AG10803 (cell line): ENCODE results near the gene EIF1AD.
A peak's percentile ranks its signal among the peaks of the same experiment; 100 is the strongest.

ENCODE experiments used
- DNase-seq: peaks from one replicate; pipeline ENCODE4 v3.0.0; 2010; ENCODE audit warnings: low read depth
- H3K4me3 ChIP-seq: 2 replicates; pipeline ENCODE4 v1.5.1; 2011; ENCODE audit warnings: mild to moderate bottlenecking, low read length, control low read depth
- TF ChIP-seq, protein P1 (sequence below): conservative IDR thresholded peaks from 2 replicates; pipeline ENCODE4 v1.5.1; 2011; ENCODE audit warnings: mild to moderate bottlenecking, low read length, control low read depth, inconsistent platforms

EIF1AD gene

DNA sequence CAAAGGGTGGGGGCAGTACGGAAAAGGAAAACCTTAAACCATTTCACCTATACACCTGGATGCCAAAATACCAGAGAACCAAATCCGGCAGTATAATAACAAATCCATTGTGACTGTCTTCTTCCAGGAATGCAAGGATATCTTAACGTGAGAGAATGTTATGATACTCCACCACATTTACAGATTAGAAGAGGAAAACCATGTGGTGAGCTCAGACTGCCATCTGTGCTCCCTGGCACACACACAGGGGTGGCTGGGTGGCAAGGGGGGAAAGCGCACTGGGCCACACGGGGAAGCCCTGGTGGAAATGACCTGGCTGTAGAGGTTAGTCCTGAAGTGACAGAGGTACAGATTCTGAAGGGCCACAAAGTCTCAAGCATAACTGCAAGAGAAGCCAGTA is 9.9 kb downstream of the EIF1AD start:
- DNase-seq: no peak
- H3K4me3 ChIP-seq: no peak overlapping the region
- TF ChIP-seq, protein P1, sequence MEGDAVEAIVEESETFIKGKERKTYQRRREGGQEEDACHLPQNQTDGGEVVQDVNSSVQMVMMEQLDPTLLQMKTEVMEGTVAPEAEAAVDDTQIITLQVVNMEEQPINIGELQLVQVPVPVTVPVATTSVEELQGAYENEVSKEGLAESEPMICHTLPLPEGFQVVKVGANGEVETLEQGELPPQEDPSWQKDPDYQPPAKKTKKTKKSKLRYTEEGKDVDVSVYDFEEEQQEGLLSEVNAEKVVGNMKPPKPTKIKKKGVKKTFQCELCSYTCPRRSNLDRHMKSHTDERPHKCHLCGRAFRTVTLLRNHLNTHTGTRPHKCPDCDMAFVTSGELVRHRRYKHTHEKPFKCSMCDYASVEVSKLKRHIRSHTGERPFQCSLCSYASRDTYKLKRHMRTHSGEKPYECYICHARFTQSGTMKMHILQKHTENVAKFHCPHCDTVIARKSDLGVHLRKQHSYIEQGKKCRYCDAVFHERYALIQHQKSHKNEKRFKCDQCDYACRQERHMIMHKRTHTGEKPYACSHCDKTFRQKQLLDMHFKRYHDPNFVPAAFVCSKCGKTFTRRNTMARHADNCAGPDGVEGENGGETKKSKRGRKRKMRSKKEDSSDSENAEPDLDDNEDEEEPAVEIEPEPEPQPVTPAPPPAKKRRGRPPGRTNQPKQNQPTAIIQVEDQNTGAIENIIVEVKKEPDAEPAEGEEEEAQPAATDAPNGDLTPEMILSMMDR: no peak

DNA sequence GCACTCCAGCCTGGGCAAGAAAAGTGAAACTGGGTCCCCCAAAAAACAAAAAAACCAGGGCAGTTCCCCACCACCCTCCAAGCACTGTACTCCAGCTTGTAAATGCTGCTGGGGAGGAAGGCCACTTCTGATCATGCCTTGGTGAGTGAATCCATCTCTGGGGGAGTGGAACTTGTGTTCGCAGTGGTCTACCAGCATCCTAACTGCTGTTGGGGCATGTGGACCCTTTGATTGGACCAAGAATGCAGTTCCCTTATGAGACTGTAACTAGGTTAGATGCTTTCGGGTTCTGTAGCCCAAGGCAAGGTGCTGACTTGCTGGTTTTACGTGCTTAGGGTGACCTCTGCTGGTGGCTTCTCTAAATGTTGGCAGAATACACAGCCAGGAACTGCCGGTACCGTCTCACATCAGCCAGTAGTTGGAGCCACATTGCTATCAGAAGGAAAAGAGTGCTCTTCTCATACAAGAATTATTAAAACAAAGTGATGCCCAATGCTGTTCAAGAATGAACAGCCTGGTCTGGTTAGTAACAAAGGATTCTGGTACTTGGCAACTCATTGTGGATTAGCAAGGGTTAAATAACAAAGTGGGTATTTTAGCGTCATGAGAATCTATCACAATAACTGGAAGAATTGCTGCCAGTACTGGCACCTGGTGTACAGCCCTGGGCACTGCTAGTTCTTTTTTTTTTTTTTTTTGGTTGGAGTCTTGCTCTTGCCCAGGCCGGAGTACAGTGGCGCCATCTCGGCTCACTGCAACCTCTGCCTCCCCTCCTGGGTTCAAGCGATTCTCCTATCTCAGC is 13.0 kb downstream of the EIF1AD start:
- H3K4me3 ChIP-seq: no peak overlapping the region
- TF ChIP-seq, protein P1: peak; percentile 90
- peak; percentile 94 for DNase-seq

DNA sequence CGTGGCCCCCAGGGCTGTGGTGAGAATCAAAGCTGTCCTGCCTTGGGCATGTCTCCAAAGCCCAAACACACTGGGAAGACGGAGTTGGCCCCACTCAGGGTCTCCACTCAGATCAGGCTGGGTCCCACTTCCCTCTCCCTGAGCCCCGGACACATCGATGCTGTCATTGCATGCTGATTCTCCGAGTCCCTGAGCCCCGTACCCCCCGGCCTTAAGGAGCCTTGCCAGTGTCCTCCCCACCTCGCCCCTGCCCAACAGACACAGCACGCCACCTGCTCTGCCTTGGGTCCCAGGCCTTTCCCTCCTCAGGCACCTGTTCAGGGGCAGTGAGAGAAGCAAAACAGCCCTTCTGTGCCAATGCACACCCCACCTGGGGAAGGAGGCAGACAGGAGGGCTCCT is 14.6 kb downstream of the EIF1AD start:
- no peak overlapping the region for H3K4me3 ChIP-seq
- TF ChIP-seq, protein P1: no peak
- DNase-seq: no peak

DNA sequence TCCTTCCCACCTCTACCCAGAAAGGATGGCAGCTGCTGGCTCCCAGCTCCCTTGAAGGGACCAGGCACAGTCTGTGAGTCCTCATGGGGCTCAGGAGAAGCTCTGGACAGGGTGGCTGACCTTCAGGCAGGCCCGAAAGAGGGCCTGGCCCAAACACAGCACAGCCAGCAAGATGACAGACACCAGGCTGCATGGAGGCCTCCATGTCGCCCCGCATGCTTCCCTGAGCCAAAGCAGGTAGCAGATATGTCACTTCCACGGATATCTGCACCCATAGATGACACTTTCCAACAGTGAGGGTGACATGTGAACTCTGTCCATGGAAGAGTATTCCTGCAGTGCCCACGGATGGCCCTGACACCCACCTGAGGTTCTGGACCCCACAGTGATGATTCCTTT is 18.4 kb downstream of the EIF1AD start:
- TF ChIP-seq, protein P1: no peak
- no peak for DNase-seq
- H3K4me3 ChIP-seq: no peak overlapping the region

DNA sequence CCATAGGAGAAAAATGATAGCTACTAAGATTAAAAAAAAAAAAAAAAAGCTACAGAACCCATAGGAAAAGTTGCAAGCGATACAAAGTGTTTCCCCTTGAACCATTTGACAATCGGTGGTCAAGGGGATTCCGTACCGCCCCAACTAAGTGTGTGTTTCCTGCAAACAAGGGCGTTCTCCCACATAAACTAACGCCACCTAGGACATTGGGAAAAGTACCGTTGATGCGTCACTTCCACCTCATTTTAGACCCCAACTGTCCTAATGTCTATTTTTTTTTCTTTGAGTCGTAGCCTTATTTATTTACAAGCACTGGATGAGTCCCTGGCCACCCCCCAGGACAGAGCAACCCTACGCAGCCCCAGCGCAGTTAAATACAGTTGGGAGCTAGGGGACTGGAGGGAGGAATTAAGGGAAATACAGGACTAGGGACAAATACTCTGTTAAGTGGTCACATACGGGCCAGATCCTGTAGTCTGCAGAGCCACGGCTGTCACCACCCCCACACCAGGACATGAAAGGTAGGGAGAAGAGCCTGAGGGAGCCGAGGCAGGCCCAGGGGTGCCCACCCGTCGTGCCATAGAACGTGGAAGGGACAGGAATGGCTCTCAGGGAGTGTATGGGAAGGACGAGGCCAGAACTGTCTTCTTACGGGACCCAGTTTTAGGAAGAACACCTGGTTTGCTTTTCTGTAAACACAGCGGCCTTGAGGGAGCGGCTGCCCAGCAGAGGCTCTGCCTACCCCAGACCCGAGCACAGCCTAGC is 19.0 kb downstream of the EIF1AD start:
- no peak for DNase-seq
- TF ChIP-seq, protein P1: no peak

DNA sequence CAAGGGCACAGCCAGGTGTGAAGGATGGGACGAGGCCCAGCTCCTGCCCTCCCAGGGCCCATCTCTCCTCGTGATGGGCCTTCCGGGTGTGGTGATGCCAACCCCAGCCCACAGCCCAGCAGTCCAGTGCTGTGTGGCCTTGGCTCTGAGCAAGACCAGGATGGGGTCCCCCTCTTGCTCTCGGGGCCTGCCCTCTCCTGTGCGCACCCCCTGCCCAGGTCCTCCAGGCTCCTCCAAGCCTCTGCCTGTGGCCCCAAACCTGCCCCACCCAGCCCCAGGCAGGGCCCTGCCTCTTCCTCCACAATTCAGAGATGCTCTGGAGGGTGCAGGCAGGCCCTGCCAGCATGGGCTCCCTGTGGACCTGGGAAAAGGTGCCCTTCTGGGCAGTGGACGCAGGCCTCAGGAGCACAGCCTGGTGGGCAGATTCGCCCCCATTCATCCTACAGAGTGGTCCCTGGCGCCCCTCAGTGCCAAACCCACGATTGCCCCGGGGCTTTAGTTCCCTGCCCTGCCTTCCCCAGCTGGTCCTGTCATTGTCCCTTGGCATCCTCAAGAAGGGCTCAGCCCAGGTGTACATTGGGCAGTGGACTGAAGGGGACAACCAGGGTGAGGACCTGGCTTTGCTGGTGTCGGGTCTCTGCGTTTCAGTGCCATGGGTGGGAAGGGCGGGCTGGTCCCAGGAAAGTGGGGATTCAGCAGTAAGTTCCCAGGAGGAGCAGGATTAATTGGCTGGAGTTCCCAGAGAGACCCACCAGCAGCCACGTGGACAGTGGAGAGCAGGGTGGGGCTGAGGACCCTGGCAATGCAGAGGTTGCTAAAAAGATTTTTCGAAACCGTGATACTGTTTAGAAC is 19.8 kb downstream of the EIF1AD start:
- no peak overlapping the region for H3K4me3 ChIP-seq
- TF ChIP-seq, protein P1: no peak
- no peak for DNase-seq

More for the DNA sequence above, 19.0 kb downstream of the EIF1AD start:
- no peak overlapping the region for H3K4me3 ChIP-seq
